HL-60 (cell line): Measurements from ENCODE around the gene C17orf67.

Experiments used
- CTCF ChIP-seq: IDR thresholded peaks from one replicate; pipeline ENCODE4 v1.5.1; 2011; ENCODE audit warnings: low read length, control low read depth, inconsistent platforms; ENCODE audit not compliant: insufficient read depth
- GABPA ChIP-seq: IDR thresholded peaks from 2 replicates; pipeline ENCODE4 v1.6.1; 2012; ENCODE audit warnings: low read depth
- POLR2AphosphoS5 ChIP-seq: IDR thresholded peaks from 2 replicates; pipeline ENCODE4 v1.6.1; 2012; ENCODE audit warnings: low read depth
- REST ChIP-seq: IDR thresholded peaks from 2 replicates; pipeline ENCODE4 v1.6.1; 2012; ENCODE audit warnings: low read depth; ENCODE audit not compliant: insufficient replicate concordance
- SPI1 ChIP-seq: IDR thresholded peaks from 2 replicates; pipeline ENCODE4 v1.6.1; 2012; ENCODE audit warnings: low read depth, mild to moderate bottlenecking, borderline replicate concordance

- TF ChIP-seq CTCF (no peak), GABPA (no peak), SPI1 (no peak), POLR2AphosphoS5 (no peak), REST (no peak)
Observed at GRCh38 chr17:56845934-56846333, 12.2 kb upstream of the C17orf67 start.
